ENCODE measurements around the gene TEKTIP1.
A peak's percentile ranks its signal among the peaks of the same experiment; 100 is the strongest.
"Not testable (repeated sequence)": the region's sequence is repeated elsewhere in the genome, so short reads cannot be mapped to it uniquely, and the experiment has no call there.

TEKTIP1 gene

GRCh38 chr19:3563709-3564524 is 24.9 kb downstream of the TEKTIP1 start:
- no peak for DNase-seq

DNA sequence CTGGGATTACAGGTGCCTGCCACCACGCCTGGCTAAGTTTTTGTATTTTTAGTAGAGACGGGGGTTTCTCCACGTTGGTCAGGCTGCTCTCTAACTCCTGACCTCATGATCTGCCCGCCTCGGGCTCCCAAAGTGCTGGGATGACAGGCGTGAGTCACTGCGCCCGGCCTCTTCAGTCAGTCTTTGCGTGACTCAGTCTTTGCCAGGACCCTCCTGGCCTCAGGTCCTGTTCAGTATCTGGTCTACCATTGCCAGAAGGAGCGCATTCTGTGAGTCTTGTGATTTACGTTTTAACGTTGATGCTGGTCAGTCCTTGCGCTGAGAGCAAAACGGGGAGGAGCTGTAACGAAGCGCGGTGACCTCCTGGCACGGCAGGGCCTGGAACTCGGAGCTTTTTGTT is 26.2 kb downstream of the TEKTIP1 start:
- no peak for DNase-seq

DNA sequence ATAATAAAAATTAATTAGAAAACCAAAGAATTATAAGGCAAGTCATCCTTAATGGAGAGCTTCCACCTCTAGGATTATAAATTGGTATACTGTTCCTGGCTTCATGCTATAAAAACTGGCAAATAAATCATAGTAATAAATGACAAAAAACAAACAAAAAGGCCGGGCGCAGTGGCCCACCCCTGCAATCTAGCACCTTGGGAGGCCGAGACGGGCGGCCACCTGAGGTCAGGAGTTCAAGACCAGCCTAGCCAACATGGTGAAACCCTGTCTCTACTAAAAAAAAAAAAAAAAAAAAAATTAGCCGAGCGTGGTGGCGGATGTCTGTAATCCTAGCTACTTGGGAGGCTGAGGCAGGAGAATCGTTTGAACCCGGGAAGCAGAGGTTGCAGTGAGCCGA is 31.1 kb downstream of the TEKTIP1 start:
- not testable (repeated sequence) for DNase-seq

- DNase-seq = no peak
Observed at GRCh38 chr19:3570606-3571011, 31.6 kb downstream of the TEKTIP1 start.

DNA sequence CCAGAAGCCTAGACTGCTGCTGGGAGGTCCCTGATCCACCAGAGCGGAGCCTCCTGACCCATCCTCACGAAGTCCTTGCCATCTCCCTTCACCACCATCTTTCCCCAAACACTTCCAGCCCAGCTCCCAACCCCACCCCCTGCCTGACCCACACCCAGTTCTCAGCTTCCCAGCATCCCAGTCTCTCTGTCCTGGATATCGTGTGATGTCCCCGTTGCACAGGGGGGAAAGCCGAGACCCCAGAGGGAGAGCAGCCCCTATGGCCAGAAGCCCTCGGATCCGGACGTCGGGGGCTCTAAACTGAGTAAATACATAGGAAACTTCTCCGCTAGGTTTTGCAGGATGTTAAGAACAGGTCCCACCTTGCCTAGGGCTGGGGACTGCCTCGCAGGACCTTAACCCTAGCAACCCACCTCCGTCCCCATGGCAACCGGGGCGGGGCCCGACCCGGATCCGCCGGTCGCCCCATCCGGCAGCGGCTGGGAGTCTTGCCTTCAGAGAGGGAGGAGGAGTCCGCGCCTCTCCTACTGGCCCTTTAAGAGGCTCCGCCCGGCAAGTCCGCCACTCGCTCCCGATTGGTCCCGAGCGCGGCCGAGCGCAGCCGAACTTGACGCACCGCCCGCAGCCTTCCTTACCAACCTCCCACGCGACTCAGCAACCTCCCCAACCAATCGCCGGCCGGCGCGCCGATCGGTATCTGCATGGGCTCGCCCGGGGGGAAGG is 33.3 kb downstream of the TEKTIP1 start:
- DNase-seq = peak; percentile 100

DNA sequence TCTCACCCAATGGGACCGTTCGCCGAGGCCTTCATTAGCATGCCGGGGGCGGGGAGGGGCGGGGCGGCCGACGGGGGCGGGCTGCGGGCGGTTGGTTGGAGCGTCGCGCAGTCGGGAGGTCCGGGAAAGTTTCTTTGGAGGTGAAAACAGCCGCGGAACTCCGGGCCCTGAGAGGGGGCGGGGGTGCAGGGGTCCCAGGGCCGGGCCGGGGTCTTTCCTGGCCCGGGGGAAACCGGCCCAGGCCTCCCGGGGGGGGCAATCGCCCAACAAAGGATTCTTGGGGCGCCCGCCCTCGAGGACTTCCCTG is 33.8 kb downstream of the TEKTIP1 start, which contains the start of gene HMG20B:
TSS of gene HMG20B (plus strand) at position 90 of the 307 bp plus-strand sequence. CDS start 366 bp downstream, outside the sequence.
- DNase-seq = no peak

DNA sequence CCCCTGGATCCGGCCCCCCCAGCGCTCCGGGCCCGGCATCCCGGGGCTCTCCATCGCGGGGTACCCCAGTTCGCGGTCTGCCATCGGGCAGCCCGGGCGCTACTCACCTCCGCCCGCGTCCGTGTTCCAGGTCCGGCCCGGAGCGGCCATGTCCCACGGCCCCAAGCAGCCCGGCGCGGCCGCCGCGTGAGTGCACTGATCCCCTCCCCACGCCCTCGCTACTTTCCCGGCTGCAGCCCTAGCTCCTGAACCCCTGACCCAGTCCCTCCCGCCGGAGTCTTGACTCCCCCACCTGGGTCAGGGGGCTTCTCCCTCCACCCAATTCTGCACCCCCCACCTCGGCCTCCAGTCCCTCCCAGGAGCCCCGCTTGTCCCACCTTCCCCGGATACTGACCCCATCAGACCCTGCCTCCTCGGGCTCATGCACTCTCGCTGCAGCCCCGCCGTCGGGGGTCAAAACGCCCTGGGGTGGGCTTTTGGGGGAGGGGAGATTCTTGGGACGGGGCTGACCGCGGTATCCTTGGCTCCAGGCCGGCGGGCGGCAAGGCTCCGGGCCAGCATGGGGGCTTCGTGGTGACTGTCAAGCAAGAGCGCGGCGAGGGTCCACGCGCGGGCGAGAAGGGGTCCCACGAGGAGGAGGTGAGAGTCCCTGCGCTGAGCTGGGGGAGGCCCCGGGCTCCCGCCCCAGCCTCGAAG is 34.3 kb downstream of the TEKTIP1 start:
- DNase-seq = no peak

DNA sequence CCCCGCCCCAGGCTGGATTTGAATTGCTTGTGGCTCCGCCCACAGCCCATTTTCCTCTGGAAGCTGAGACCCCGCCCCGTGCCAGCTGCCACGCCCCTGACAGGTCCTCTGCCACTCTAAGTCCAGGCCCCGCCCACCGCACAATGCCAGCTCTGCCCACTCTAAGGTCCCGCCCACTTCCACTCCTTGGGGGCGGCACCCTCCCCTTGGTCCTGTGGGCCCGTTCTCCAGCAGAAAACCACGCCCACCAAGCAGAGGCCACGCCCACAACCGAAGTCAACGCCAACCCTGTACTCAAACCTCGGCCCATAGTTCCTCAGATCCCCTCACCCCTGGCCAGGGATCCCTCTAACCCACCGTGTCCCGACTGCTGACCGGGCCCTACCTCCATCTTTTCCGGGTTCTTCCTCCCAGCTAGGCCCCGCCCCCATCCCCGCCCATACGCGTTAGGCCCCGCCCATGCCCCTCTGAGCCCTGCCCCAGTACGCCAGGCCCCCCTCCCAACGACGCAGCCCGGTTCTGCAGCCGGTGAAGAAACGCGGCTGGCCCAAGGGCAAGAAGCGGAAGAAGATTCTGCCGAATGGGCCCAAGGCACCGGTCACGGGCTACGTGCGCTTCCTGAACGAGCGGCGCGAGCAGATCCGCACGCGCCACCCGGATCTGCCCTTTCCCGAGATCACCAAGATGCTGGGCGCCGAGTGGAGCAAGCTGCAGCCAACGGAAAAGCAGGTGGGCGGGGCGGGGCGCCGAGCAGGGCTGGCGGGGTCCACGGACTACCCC is 35.1 kb downstream of the TEKTIP1 start:
- peak; percentile 93 for DNase-seq

DNA sequence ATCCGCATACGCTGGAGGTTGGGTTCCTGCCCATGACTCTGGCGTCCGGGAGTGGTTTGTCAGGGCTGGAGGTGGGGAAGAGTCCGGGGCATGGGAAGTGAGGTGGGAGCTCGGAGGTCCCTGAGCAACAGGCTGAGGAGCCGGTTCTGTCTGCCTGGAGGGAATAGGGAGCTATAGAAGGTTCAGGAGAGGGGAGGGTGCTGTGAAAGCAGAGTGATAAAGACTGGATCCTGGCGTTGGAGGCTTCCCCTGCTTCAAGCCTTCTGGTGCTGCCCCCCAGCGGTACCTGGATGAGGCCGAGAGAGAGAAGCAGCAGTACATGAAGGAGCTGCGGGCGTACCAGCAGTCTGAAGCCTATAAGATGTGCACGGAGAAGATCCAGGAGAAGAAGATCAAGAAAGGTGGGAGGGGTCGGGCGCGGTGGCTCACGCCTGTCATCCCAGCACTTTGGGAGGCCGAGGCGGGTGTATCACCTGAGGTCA is 36.3 kb downstream of the TEKTIP1 start:
- peak; percentile 31 for DNase-seq

DNA sequence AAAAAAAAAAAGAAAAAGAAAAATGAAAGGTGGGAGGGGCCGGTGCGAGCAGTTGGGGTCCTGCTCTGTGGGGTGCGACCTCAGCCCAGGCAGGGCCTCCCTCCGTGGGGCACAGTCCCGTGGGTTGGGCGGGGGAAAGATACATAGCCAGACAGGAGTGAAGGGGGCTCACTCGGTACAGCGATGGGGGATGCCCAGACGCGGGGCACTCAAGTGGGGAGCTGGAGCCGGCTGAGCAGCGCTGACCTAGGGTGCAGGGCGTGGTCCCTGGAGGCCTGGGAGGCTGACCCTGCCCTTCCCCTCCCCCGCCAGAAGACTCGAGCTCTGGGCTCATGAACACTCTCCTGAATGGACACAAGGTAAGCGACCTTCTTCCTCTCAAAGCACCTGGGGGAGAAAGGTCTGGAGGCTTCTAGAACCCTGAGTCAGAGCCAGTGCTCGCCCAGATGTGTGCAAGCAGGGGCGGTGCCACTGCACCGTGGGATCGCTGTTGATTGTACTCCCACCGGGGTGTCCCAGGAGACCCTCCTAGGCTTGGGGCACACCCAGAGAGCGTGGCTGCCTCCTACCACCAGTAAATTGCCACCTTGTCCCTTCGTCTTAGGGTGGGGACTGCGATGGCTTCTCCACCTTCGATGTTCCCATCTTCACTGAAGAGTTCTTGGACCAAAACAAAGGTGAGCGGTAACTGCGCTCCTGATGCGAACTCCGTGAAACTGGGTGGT is 37.1 kb downstream of the TEKTIP1 start:
- no peak for DNase-seq

DNA sequence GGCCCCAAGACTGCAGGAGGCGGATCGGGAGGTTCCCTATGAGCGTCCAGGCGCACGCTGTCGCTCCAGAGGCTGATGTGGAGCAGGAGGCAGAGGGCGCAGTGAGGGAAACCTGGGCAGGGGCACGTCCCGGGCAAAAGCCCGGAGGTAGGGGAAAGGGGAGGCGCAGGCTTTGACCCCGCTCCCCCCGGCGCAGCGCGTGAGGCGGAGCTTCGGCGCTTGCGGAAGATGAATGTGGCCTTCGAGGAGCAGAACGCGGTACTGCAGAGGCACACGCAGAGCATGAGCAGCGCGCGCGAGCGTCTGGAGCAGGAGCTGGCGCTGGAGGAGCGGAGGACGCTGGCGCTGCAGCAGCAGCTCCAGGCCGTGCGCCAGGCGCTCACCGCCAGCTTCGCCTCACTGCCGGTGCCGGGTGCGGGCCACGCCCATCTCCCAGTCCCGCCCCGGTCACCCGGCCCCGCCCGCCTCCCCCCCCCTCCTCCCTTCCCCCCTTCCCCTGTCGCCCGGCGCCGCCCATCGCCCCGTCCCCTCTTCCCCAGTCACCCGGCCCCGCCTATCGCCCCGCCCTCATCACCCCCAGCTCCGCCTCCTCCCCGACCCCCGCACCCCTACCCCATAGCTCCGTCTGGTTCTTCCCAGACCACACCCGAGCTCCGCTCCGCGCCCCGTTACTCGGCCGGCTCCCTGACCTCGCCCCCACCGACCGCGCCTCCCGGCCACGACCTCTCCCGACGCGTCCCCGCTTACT is 37.9 kb downstream of the TEKTIP1 start:
- DNase-seq = peak; percentile 79

- no peak for DNase-seq
Observed at GRCh38 chr19:3577723-3578344, 38.9 kb downstream of the TEKTIP1 start.

DNA sequence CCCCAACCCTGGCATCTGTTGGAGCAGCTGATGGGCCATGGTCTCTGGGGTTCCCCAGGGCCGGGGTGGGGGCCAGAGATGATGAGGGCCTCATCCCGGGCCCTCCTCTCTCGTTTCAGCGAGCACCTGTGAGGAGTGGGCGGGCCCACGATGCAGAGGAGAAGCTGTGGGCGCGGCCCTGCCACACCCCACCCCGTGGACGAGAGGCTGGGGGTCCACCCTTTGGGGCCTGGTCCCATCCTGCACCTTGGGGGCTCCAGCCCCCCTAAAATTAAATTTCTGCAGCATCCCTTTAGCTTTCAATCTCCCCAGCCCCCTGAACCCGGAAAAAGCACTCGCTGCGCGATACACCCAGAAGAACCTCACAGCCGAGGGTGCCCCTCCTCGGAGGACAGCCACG is 39.4 kb downstream of the TEKTIP1 start:
- no peak for DNase-seq

GRCh38 chr19:3580156-3580934 is 41.4 kb downstream of the TEKTIP1 start:
- peak; percentile 89 for DNase-seq

DNA sequence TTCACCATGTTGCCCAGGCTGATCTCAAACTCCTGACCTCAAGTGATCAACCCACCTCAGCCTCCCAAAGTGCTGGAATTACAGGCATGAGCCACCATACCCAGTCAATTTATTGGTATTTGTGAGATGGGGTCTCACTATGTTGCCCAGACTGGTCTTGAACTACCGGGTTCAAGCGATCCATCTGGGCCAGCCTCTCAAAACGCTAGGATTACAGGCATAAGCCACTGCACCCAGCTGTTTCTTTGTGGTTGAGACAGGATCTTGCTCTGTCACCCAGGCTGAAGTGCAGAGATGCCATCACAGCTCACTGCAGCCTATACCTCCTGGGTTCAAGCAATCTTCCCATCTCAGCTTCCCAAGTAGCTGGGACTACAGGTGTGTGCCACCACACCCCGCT is 42.8 kb downstream of the TEKTIP1 start:
- not testable (repeated sequence) for DNase-seq

DNA sequence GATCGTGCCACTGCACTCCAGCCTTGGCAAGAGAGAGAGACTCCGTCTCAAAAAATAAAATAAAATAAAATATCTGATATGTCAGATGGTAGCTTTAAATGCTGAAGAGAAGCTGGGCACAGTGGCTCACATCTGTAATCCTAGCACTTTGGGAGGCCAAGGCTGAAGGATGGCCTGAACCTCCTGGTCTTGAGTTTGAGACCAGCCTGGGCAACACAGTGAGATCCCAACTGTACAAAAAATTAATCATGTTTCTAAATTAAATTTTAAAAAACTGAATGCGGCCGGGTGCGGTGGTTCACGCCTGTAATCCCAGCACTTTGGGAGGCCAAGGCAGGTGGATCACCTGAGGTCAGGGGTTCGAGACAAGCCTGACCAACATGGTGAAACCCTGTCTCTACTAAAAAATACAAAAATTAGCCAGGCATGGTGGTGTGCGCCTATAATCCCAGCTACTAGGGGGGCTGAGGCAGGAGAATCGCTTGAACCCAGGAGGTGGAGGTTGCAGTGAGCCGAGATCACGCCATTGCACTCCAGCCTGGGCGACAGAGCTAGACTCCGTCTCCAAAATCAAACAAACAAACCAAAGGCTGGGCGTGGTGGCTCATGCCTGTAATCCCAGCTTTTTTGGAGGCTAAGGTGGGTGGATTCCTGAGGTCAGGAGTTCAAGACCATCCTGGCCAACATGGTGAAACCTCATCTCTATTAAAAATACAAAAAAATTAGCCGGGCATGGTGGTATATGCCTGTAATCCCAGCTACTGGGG is 45.2 kb downstream of the TEKTIP1 start:
- not testable (repeated sequence) for DNase-seq

DNA sequence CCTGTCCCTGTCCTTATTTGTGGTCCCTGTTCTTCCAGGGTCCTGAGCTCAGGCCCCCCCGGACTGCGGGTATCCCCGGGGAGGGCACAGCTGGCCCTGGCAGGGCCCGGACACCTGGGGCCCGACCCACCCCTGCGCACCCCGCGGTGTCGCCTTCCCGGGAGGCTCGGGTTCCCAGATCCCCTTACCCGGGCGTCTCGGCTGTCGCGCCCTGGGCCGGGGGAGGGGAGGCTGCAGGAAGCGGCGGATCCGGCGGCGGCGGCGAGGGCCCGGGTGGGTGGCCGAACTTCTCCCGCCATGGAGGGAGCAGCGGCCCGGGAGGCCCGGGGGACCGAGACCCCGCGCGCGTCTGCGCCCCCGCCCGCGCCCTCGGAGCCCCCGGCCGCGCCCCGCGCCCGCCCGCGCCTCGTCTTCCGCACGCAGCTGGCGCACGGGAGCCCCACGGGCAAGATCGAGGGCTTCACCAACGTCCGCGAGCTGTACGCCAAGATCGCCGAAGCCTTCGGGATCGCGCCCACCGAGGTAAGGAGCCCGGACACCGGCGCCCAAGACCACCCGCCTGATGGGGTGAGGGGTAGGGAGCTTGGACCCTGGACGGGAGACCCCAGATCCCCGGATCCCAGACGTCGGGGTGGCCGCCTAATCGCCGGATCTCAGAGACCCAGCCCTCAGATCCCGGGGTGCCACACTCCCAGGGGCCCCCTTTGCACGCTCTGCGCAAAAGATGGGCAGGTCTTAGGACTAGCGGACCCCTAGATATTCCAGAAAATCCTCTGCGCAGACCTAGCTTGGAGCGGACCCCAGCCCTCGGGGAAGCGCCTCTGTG is 46.5 kb downstream of the TEKTIP1 start, which contains the start of gene GIPC3:
TSS of gene GIPC3 (plus strand) at position 178 of the 826 bp plus-strand sequence. CDS start at position 298, 120 bp downstream.
- no peak for DNase-seq

DNA sequence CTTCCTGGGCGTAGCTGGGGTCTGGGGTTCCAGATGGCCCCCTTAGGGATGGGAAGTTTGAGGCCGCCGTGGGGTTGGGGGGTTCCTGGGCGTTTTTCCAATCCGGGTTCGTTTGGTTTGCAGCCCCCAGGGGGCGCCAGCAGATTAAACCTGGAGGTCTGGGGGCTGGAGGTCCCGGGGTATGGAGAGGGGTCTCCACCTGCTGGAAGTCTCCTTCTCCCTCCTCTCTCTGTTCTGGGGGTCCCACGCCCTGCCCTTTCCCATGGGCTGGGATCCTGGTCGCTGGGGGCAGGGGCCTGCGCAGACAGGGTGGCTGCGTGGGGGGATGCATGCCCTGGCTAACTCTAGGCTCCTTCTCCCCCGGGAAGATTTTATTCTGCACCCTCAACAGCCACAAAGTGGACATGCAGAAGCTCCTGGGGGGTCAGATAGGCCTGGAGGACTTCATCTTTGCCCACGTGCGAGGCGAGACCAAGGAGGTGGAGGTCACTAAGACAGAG is 47.2 kb downstream of the TEKTIP1 start:
- DNase-seq = no peak
